ENCODE results near the gene G6PC3.

G6PC3 gene

DNA sequence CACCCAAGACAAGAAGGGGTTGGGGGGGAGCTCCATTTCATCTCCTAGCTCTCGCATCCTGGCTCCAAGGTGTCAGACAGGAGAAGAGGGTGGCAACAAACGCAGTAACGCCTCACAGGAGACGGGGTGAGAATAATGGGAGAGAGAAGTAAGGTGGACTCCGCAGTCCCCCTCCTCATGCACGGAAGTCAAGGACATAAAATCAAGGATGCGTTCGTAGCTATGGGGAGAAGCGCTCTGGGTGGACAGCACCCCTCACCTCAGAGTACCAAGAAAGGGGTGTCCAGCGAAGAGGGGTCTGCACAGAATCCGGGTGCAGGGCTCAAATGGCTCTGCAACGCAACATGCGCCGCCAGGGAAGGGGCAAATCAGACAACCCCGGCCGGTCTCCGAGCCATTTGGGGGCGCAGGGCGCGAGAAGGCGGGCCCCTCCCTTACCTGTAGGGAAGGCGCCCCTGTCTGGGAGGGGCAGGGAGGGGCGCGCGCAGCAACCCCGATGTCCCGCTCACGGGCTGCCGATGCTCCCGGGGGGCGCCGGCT lies 52.4 kb downstream of the G6PC3 start:
- DNase-seq (ENCODE audit: low spot score): no peak

DNA sequence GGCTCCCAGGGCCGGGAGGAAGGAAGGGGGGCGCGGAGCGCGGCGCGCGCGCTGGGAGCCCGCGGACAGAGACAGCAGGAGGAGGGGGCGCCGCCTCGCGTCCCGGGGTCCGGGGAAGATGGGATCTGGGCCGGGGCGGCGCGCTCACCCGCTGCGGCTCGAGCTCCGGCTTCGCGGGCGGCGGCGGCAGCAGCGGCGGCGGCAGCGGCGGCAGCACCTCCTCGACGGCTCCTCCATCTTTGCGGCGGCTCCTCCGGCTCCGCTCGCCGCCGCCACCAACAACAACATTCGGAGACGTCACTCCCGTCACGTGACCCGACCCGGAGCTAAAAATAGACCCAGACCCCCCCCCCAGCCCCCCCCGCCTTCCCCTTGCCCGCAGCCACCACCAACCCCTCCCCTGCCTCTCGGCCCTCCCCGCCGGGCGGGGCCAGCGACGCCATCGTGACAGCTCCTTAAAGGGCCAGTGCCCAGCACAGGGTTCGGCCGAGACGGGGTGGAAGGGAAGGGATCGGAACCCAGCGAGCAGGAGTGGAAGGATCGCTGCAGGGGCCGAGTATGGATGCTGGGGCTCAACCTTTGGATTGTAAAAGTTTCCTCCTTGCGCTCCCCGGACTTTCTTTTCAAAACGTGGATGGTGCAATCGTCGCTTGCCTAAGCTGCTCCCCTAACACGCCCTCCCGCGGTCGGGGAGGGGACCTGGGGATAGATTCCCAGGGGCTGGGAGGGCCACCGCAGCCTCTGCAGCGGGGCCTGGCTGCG lies 53.0 kb downstream of the G6PC3 start, which contains the start of gene HDAC5:
Gene HDAC5 (minus strand): TSS at position 286 of the 762 bp plus-strand sequence. CDS start 6,126 bp downstream, outside the sequence.
- DNase-seq (ENCODE audit: low spot score): peak; percentile 95

DNA sequence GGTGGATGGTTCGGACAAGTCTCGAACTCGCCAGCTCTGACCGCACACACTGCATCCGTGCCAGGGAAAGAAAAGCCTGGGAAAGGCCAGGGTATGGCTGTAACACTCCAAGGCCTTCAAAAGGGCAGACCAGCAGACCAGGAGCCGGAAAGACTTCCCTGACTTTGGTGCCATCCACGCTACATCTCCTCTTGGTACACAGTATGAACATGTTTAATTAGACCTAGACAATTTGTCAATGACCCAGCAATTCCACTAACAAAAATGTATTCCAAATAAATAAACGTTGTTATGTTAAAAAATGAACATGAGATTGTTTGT lies 53.5 kb downstream of the G6PC3 start:
- no peak for DNase-seq (ENCODE audit: low spot score)

All from activated CD4-positive, alpha-beta T cell treated with anti-CD3 and anti-CD28 coated beads, Interleukin-2, Interleukin-4, amounts not matched to agents 100 ng/mL and 50 ng/mL, durations not matched to agents 16 hours and 8 hours (primary cell).